GM12864 (cell line): ENCODE results near the gene PPEF2.

Experiments used
- DNase-seq: peaks from one replicate; pipeline ENCODE4 v3.0.0-alpha.2; 2011; ENCODE audit warnings: low read depth
- H3K4me3 ChIP-seq: 2 replicates; pipeline ENCODE4 v1.5.1; 2011; ENCODE audit warnings: mild to moderate bottlenecking, low read depth, low read length, control low read depth
- CTCF ChIP-seq: IDR thresholded peaks from 2 replicates; pipeline ENCODE4 v1.5.1; 2011; ENCODE audit warnings: low read depth, mild to moderate bottlenecking, moderate library complexity, low read length, control low read depth, inconsistent platforms; ENCODE audit errors: missing control alignments

Gene PPEF2

GRCh38 chr4:75821216-75821615, 81.0 kb downstream of the PPEF2 start:
- no peak overlapping the region for H3K4me3 ChIP-seq
- no peak for DNase-seq
- no peak for TF ChIP-seq CTCF

DNA sequence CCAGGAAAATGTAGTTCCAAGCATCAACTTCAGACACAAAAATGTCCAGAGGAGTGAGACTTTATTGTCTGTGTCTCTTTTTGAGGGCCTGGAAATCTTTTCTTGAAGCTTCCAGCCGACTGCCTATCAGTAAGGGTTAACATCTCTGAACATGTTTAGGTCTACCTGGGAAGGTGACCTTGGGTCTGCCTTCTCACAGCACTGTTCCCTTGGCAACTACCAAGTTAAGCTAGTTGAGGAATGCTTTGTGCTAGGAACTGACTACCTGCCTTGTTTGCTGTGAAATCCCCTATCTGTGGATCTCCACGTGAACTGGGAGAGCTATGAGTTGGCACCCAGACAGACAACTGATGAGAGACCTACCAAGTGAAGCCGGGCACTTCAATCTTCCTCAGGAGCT, 81.6 kb downstream of the PPEF2 start:
- no peak for TF ChIP-seq CTCF
- H3K4me3 ChIP-seq: no peak overlapping the region
- DNase-seq: no peak

DNA sequence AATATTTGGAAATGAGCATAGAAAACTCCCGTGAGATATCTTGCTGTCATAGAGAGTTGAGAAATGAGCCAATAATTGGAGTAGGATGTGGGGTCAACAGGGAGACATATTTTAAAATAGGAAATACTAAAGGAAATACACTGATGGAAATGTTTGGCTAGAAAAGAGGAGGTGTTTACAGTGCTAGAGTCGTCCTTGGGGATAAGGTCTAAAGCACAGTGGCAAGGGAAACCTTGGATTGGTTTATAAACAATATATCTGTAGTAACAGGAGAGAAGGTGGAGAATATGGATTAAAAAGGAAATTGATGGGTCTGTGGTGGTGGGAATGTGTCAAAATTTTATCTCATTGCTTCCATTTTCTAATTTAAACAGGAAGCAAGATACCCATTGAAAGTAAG, 82.1 kb downstream of the PPEF2 start:
- TF ChIP-seq CTCF: no peak
- DNase-seq: no peak
- H3K4me3 ChIP-seq: no peak overlapping the region

GRCh38 chr4:75819121-75819520, 83.1 kb downstream of the PPEF2 start:
- no peak for DNase-seq
- no peak for TF ChIP-seq CTCF

DNA sequence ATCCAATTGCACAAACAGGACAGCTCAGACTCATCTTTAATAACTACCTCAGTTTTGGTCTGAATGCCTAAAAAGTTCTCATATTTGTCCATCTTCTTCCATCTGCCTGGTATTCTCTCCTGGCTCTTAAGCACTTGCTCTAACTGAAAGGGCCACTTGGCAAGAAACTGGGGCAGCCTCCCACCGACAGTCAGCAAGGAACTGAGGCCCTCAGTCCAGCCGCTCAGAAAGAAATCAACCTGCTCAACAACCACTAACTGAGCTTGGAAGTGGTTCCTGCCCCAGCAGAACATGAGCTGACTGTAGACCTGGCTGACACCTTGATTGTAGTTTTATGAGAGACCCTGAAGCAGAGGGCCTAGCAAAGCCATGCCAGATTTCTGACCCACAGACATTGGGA, 84.4 kb downstream of the PPEF2 start:
- no peak for DNase-seq
- H3K4me3 ChIP-seq: no peak overlapping the region
- no peak for TF ChIP-seq CTCF

More at GRCh38 chr4:75819121-75819520, 83.1 kb downstream of the PPEF2 start:
- H3K4me3 ChIP-seq: no peak overlapping the region
